Lung microvascular endothelial cell (primary cell): ENCODE measurements around the gene B4GALT6. TPM values are rescaled to one million over a fixed set of nuclear protein-coding genes. Genes with fewer than 3 reads are reported as not detected.
A peak's percentile ranks its signal among the peaks of the same experiment; 100 is the strongest.

Experiments used
- DNase-seq, 2 donors: peaks; one replicate each; pipeline versions ENCODE4 v3.0.0 to v3.0.0-alpha.2; 2010; ENCODE audit warnings: low read depth in 2 of 2
- total RNA-seq: library from RNA; depleted of rRNA; stranded (reverse); fragments of >200 nt; gene quantifications from 2 replicates; pipeline ENCODE4 v1.2.1, GENCODE V29; 2014

The B4GALT6 gene
- total RNA-seq, 1 donor from 2014 or later = 4.4 TPM

GRCh38 chr18:31688606-31689005 is 4.2 kb upstream of the B4GALT6 start:
- no peak for DNase-seq

GRCh38 chr18:31686986-31687928 is 2.9 kb upstream of the B4GALT6 start:
- DNase-seq = no peak

GRCh38 chr18:31686572-31686971 is 2.2 kb upstream of the B4GALT6 start:
- no peak for DNase-seq

GRCh38 chr18:31685097-31686082 is 1.0 kb upstream of the B4GALT6 start:
- DNase-seq = peak; percentile 82 to 86

- no peak for DNase-seq
Measured at GRCh38 chr18:31683968-31684278, 458 bp downstream of the B4GALT6 start.

GRCh38 chr18:31683106-31683505 is 1.3 kb downstream of the B4GALT6 start:
- no peak for DNase-seq

GRCh38 chr18:31680831-31681568 is 3.4 kb downstream of the B4GALT6 start:
- DNase-seq = peak in 1 of 2 donors; percentile 57

GRCh38 chr18:31680433-31680811 is 4.0 kb downstream of the B4GALT6 start:
- DNase-seq = peak; percentile 63 to 72

GRCh38 chr18:31679791-31680432 is 4.5 kb downstream of the B4GALT6 start:
- DNase-seq = peak; percentile 20 to 82

- peak; percentile 86 to 91 for DNase-seq
Measured at GRCh38 chr18:31679133-31679742, 5.1 kb downstream of the B4GALT6 start.

- DNase-seq = no peak
Measured at GRCh38 chr18:31678425-31678824, 6.0 kb downstream of the B4GALT6 start.

- no peak for DNase-seq
Measured at GRCh38 chr18:31677592-31677991, 6.8 kb downstream of the B4GALT6 start.

GRCh38 chr18:31675404-31675803 is 9.0 kb downstream of the B4GALT6 start:
- DNase-seq = no peak

- no peak for DNase-seq
Measured at GRCh38 chr18:31672628-31673135, 11.7 kb downstream of the B4GALT6 start.

GRCh38 chr18:31671951-31672350 is 12.4 kb downstream of the B4GALT6 start:
- DNase-seq = no peak

GRCh38 chr18:31669541-31669940 is 14.8 kb downstream of the B4GALT6 start:
- no peak for DNase-seq

- no peak for DNase-seq
Measured at GRCh38 chr18:31667185-31667584, 17.2 kb downstream of the B4GALT6 start.

GRCh38 chr18:31666055-31666454 is 18.3 kb downstream of the B4GALT6 start:
- no peak for DNase-seq

GRCh38 chr18:31664101-31664500 is 20.3 kb downstream of the B4GALT6 start:
- DNase-seq = no peak

- DNase-seq = no peak
Measured at GRCh38 chr18:31661965-31662364, 22.4 kb downstream of the B4GALT6 start.
